Ascending aorta (tissue), 2 donors: ENCODE data around the gene SMTNL2. TPM values are rescaled to one million over a fixed set of nuclear protein-coding genes. Genes with fewer than 3 reads are reported as not detected.

Experiments
- DNase-seq, 2 donors: peaks; one replicate each; pipeline ENCODE4 v3.0.0-alpha.2; 2019; ENCODE audit warnings: low spot score in 2 of 2
- H3K27ac ChIP-seq, 2 donors: fragments of 200-600 bp; sonication (generic); one replicate each; pipeline ENCODE4 v1.5.1; 2016 to 2017; ENCODE audit warnings: mild to moderate bottlenecking in 1 of 2
- H3K27me3 ChIP-seq: fragments of 200-600 bp; sonication (generic); one replicate; pipeline ENCODE4 v1.5.1; 2017
- H3K36me3 ChIP-seq, 2 donors: fragments of 200-600 bp; sonication (generic); one replicate each; pipeline ENCODE4 v1.5.1; 2016
- H3K4me1 ChIP-seq, 2 donors: fragments of 200-600 bp; sonication (generic); one replicate each; pipeline ENCODE4 v1.5.1; 2016 to 2017; ENCODE audit warnings: mild to moderate bottlenecking in 1 of 2
- H3K4me3 ChIP-seq, 2 donors: fragments of 200-600 bp; sonication (generic); one replicate each; pipeline ENCODE4 v1.5.1; 2016 to 2017; ENCODE audit warnings: mild to moderate bottlenecking in 1 of 2
- H3K9me3 ChIP-seq, 2 donors: fragments of 200-600 bp; sonication (generic); one replicate each; pipeline ENCODE4 v1.5.1; 2016
- CTCF ChIP-seq, 3 experiments: fragments of 200-600 bp in 2 of 3; fragments of 450-650 bp in 1 of 3; sonication (generic) in 2 of 3; IDR thresholded peaks; one replicate each; pipeline ENCODE4 v1.5.1; 2016 to 2019; ENCODE audit warnings: antibody characterized with exemption in 3 of 3, mild to moderate bottlenecking in 1 of 3, moderate library complexity in 1 of 3
- intact Hi-C: fragments of 100-400 bp; cut with DNase I; formaldehyde crosslinking; loops from one replicate; pipeline ENCODE4 v1.15.1; 2023
- total RNA-seq: library from RNA; depleted of rRNA; stranded (reverse); fragments of >200 nt; gene quantifications from one replicate; pipeline ENCODE4 v1.1.0, GENCODE V29; 2016

SMTNL2 gene
- total RNA-seq, 1 donor from 2014 or later, result 15.6 TPM

- no peak for DNase-seq
- Histone ChIP-seq H3K9me3 (no peaks in the 10 kb centered on the region), H3K27ac (no peak overlapping the region), H3K27me3 (no peaks in the 10 kb centered on the region), H3K4me3 (no peak overlapping the region), H3K4me1 (peaks cover 11 to 17% of the 10 kb centered on the region in 2 donors), H3K36me3 (peaks cover 5 to 10% of the 10 kb centered on the region in 2 donors)
- intact Hi-C loops, result loop anchor here (10.0 kb wide), 2 partner anchors 353 to 833 kb away; partner anchors contain the start of gene HASPIN
- TF ChIP-seq CTCF (IDR thresholded peaks at IDR 0.05), result no peak
Observed at GRCh38 chr17:4557626-4558346, 26.5 kb upstream of the SMTNL2 start.

GRCh38 chr17:4558347-4558971 is 25.9 kb upstream of the SMTNL2 start:
- Histone ChIP-seq H3K9me3 (no peaks in the 10 kb centered on the region), H3K4me1 (peaks cover 14 to 22% of the 10 kb centered on the region in 2 donors), H3K27me3 (no peaks in the 10 kb centered on the region), H3K4me3 (no peak overlapping the region), H3K36me3 (peaks cover 1 to 4% of the 10 kb centered on the region in 2 donors), H3K27ac (no peak overlapping the region)
- intact Hi-C loops, result loop anchor here (10.0 kb wide), 2 partner anchors 354 to 834 kb away; partner anchors contain the start of gene HASPIN
- TF ChIP-seq CTCF (IDR thresholded peaks at IDR 0.05), result no peak
- no peak for DNase-seq

GRCh38 chr17:4559139-4559791 is 25.1 kb upstream of the SMTNL2 start:
- no peak for TF ChIP-seq CTCF (IDR thresholded peaks at IDR 0.05)
- Histone ChIP-seq H3K4me3 (no peak overlapping the region), H3K9me3 (no peaks in the 10 kb centered on the region), H3K27me3 (no peaks in the 10 kb centered on the region), H3K27ac (no peak overlapping the region), H3K4me1 (peaks cover 10 to 20% of the 10 kb centered on the region in 2 donors), H3K36me3 (no peaks in the 10 kb centered on the region)
- intact Hi-C loops, result loop anchor here (10.0 kb wide), 2 partner anchors 354 to 834 kb away; partner anchors contain the start of gene HASPIN
- DNase-seq, result no peak

- Histone ChIP-seq H3K4me1 (peaks cover 6 to 15% of the 10 kb centered on the region in 2 donors), H3K36me3 (no peaks in the 10 kb centered on the region), H3K4me3 (no peak overlapping the region), H3K27ac (no peak overlapping the region), H3K27me3 (no peaks in the 10 kb centered on the region), H3K9me3 (no peaks in the 10 kb centered on the region)
- DNase-seq, result no peak
- intact Hi-C loops, result loop anchor here (10.0 kb wide), 2 partner anchors 355 to 835 kb away; partner anchors contain the start of gene HASPIN
- no peak for TF ChIP-seq CTCF (IDR thresholded peaks at IDR 0.05)
Observed at GRCh38 chr17:4559966-4560365, 24.4 kb upstream of the SMTNL2 start.

- H3K4me1 ChIP-seq, result peaks cover 6 to 15% of the 10 kb centered on the region in 2 donors
- no peaks in the 10 kb centered on the region for H3K9me3 ChIP-seq
- TF ChIP-seq CTCF (IDR thresholded peaks at IDR 0.05), result no peak
- no peaks in the 10 kb centered on the region for H3K27me3 ChIP-seq
- no peak for DNase-seq
- H3K4me3 ChIP-seq, result no peak within 1 kb of the TSS
- intact Hi-C loops, result no loop called here
- no peaks in the 10 kb centered on the region for H3K36me3 ChIP-seq
- H3K27ac ChIP-seq, result peak within 1 kb of the TSS in 1 of 2 donors; percentile 82
Observed at GRCh38 chr17:4560421-4560820, 23.9 kb upstream of the SMTNL2 start, which contains the start of gene GGT6. GGT6 (minus strand) TSS chr17:4560577; CDS start chr17:4560521, 56 bp downstream.
